ENCODE measurements around the gene DENND1C. TPM values are rescaled to one million over a fixed set of nuclear protein-coding genes. Genes with fewer than 3 reads are reported as not detected.

The DENND1C gene
- total RNA-seq, 4 donors from 2014 or later = 1.0 to 7.6 (median 4.6) TPM

DNA sequence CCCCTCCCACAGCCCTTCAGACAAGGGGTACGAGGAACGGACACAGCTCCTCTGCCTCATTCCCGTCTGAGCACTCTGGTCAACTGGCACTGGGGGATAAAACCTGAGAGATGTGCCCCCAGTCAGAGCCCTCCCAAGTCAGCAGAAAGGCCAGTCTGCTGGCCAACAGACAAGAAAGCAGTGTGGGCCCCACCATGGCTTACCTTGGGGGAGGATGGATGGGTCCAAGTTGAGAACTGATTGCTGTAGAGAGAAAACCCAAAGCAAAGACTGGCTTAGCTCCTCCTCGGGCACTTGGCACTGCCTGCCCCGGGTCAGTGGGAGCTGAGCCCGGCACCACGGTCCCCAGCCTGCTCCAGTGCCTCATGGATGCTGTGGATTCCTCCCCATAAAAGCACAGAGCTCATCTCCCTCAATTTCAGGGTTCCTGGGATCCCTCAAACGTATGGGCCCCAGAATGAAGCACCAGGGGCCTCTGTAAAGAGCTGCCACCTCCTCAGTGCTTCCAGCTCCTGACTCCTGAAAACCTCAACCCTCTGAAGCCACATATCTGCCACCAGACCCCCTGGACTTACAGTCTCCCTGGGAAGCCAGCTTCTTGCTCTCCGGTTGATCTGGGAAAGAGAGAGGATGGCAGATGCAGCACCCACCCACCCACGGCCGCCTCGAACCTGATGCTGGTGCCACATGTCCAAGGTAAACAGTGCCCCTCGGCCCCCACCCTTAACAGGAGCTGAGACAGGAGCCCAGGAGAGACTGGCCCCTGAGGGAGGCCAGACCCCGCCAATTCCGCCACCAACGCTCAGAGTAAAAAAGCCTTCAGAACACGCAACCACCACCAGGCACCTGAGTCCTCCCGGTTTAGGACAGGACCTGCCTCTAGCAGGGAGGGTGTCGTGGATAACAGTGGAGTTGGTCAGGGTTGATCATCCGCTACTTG is 60.2 kb downstream of the DENND1C start:
- ATAC-seq (ENCODE audit: low FRiP score) (no peak), DNase-seq (ENCODE audit: low spot score) (no peak)
- TF ChIP-seq, protein P1, sequence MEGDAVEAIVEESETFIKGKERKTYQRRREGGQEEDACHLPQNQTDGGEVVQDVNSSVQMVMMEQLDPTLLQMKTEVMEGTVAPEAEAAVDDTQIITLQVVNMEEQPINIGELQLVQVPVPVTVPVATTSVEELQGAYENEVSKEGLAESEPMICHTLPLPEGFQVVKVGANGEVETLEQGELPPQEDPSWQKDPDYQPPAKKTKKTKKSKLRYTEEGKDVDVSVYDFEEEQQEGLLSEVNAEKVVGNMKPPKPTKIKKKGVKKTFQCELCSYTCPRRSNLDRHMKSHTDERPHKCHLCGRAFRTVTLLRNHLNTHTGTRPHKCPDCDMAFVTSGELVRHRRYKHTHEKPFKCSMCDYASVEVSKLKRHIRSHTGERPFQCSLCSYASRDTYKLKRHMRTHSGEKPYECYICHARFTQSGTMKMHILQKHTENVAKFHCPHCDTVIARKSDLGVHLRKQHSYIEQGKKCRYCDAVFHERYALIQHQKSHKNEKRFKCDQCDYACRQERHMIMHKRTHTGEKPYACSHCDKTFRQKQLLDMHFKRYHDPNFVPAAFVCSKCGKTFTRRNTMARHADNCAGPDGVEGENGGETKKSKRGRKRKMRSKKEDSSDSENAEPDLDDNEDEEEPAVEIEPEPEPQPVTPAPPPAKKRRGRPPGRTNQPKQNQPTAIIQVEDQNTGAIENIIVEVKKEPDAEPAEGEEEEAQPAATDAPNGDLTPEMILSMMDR (IDR thresholded peaks at IDR 0.05) = no peak

DNA sequence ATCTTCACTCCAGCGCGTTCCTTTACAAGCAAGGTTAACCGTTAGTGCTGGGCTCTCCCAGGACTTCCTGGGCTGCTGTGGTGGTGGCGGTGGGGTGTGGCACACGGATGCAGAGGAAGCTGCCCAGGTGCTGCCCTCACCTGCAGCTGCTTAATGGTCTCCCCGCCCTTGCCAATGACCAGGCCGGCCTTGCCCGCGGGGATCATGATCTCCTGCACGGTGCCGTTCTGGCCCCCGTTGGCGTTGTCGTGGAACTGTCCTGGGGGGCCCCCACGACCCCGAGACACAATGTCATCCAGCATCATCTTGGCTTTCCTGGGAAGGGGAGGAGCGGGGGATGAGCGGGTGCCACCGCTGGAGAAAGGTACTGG is 63.0 kb downstream of the DENND1C start:
- TF ChIP-seq, protein P1 (IDR thresholded peaks at IDR 0.05) = no peak
- no peak for DNase-seq (ENCODE audit: low spot score)
- ATAC-seq (ENCODE audit: low FRiP score) = no peak

DNA sequence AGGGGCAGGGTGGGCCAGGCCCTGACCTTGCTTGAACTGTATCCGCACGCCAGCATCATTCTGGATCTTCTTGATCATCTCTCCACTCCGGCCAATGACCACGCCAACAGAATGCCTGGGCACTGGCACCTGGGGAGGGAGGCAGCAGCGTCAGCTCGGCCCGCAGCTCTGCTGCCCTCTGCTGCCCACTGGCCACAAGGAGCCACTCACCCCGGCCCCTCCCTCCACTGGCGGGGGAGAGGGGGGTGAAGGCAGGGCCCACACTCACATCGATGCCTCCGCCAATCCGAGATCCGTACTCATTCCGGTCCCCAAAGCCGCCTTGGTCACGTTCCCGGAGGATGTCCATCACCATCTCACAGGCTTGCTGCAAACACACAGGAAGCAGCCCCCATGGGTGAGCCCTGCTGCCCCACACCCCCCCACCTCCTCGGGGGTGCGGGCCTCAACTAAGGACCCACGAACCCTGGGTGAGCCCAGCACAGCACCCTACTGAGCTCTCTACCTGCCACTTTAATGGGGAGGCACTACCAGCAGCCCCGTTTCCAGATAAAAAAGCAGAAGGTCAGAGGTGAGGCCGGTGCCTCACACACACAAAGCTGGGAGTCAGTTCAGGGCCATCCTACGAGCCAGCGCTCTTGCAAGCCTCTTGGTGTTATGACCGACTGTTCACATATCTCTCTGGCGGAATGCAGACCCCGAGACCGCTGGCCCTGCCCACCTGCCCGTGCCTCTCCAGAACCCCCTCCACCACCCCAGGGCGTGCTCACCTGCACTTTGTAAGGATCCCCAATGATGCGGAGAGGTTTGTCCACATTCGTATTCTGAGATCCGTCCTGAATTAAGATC is 63.6 kb downstream of the DENND1C start:
- DNase-seq (ENCODE audit: low spot score) (no peak), ATAC-seq (ENCODE audit: low FRiP score) (no peak)
- TF ChIP-seq, protein P1 (IDR thresholded peaks at IDR 0.05) = no peak

Small RNAs within 50 kb of the gene (small RNA-seq; reads per million reads assigned to genes)
- gene AC010503.2 = not detected

Other genes with a start within 250 kb of the DENND1C start
- gene MLLT1, start 201.8 kb downstream of the DENND1C start, total RNA-seq = 10 to 100 TPM; 14.1 to 23.3 (median 18.1) TPM
- not detected for gene ACER1, start 148.2 kb downstream of the DENND1C start, total RNA-seq
- gene CLPP, start 120.3 kb downstream of the DENND1C start, total RNA-seq = 100 to 1,000 TPM in 1 of 4 donors, 10 to 100 TPM in 3; 58.4 to 119 (median 58.5) TPM
- 10 to 100 TPM; 39.3 to 49.2 (median 43.4) TPM for gene ALKBH7, start 109.0 kb downstream of the DENND1C start, total RNA-seq
- 1 to 10 TPM in 1 of 4 donors, under 1 TPM in 3; 0.47 to 1.0 (median 0.65) TPM for gene PSPN, start 105.9 kb downstream of the DENND1C start, total RNA-seq
- 10 to 100 TPM; 28.5 to 50.3 (median 38.6) TPM for gene GTF2F1, start 88.6 kb downstream of the DENND1C start, total RNA-seq
- gene KHSRP, start 57.0 kb downstream of the DENND1C start, total RNA-seq = 100 to 1,000 TPM in 1 of 4 donors, 10 to 100 TPM in 3; 67.4 to 125 (median 78.3) TPM
- gene SLC25A41, start 48.0 kb downstream of the DENND1C start, total RNA-seq = not detected
- gene SLC25A23, start 22.0 kb downstream of the DENND1C start, total RNA-seq = 10 to 100 TPM; 24.6 to 28.7 (median 26.3) TPM
- 1 to 10 TPM in 2 of 4 donors, under 1 TPM in 1, not detected in 1; 0.82 to 6.2 (median 1.1) TPM for gene CRB3, start 17.5 kb downstream of the DENND1C start, total RNA-seq
- gene TUBB4A, start 20.5 kb upstream of the DENND1C start, total RNA-seq = 1 to 10 TPM in 3 of 4 donors, not detected in 1; 2.2 to 2.8 (median 2.2) TPM
- 1 to 10 TPM in 3 of 4 donors, under 1 TPM in 1; 0.94 to 4.2 (median 1.4) TPM for gene TNFSF9, start 49.2 kb upstream of the DENND1C start, total RNA-seq
- gene CD70, start 109.4 kb upstream of the DENND1C start, total RNA-seq = not detected
- 10 to 100 TPM in 2 of 4 donors, 1 to 10 TPM in 2; 3.6 to 66.5 (median 26.3) TPM for gene TNFSF14, start 188.4 kb upstream of the DENND1C start, total RNA-seq
- gene C3, start 238.9 kb upstream of the DENND1C start, total RNA-seq = 1,000 to 10,000 TPM; 1,035 to 6,271 (median 2,305) TPM